PFSK-1 (cell line): ENCODE measurements around the gene EGR2.

ENCODE experiments used
- FOXP2 ChIP-seq: optimal IDR thresholded peaks from 2 replicates; pipeline ENCODE3; 2011; ENCODE audit warnings: borderline replicate concordance, control low read depth, inconsistent platforms; ENCODE audit not compliant: insufficient read depth; ENCODE audit errors: extremely low read length, extremely low read depth
- POLR2AphosphoS5 ChIP-seq: IDR thresholded peaks from 2 replicates; pipeline ENCODE4 v1.6.1; 2012; ENCODE audit warnings: low read depth, mild to moderate bottlenecking, control low read depth, low read length, moderate library complexity
- SIN3A ChIP-seq: IDR thresholded peaks from 2 replicates; pipeline ENCODE4 v1.6.1; 2012; ENCODE audit warnings: mild to moderate bottlenecking, low read length, moderate library complexity, borderline replicate concordance; ENCODE audit not compliant: insufficient read depth
- TAF1 ChIP-seq: IDR thresholded peaks from 2 replicates; pipeline ENCODE4 v1.6.1; 2012; ENCODE audit warnings: low read length, control low read depth, borderline replicate concordance; ENCODE audit not compliant: insufficient read depth
- TF ChIP-seq, protein P1 (sequence below), 2 experiments: IDR thresholded peaks; 2 replicates each; pipeline versions ENCODE4 v1.6.1 to v1.8.0; 2011 to 2012; ENCODE audit warnings: low read depth in 2 of 2, low read length in 2 of 2, control low read depth in 1 of 2, inconsistent platforms in 1 of 2, mild to moderate bottlenecking in 1 of 2, moderate library complexity in 1 of 2; ENCODE audit not compliant: insufficient read depth in 1 of 2

Gene EGR2

DNA sequence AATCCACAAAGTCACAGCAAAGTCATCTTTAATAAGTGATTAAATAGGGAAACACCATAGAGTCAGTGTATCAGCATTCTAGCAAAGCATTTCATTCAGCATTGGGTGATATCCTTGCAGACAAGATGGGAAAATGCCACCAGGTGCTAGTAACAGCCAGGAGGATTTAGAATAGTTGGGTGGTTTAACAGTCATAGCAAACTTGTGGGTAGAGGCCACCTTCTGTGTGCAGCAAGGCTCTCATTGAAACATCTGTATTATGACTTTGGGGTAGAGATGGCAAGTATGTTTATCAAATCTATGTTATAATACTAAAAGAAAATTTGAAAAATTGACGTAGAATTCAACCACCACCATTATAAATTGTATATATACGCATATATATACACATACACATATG is 38.0 kb downstream of the EGR2 start:
- TF ChIP-seq SIN3A (no peak), FOXP2 (no peak), POLR2AphosphoS5 (no peak), TAF1 (no peak)
- TF ChIP-seq, protein P1, sequence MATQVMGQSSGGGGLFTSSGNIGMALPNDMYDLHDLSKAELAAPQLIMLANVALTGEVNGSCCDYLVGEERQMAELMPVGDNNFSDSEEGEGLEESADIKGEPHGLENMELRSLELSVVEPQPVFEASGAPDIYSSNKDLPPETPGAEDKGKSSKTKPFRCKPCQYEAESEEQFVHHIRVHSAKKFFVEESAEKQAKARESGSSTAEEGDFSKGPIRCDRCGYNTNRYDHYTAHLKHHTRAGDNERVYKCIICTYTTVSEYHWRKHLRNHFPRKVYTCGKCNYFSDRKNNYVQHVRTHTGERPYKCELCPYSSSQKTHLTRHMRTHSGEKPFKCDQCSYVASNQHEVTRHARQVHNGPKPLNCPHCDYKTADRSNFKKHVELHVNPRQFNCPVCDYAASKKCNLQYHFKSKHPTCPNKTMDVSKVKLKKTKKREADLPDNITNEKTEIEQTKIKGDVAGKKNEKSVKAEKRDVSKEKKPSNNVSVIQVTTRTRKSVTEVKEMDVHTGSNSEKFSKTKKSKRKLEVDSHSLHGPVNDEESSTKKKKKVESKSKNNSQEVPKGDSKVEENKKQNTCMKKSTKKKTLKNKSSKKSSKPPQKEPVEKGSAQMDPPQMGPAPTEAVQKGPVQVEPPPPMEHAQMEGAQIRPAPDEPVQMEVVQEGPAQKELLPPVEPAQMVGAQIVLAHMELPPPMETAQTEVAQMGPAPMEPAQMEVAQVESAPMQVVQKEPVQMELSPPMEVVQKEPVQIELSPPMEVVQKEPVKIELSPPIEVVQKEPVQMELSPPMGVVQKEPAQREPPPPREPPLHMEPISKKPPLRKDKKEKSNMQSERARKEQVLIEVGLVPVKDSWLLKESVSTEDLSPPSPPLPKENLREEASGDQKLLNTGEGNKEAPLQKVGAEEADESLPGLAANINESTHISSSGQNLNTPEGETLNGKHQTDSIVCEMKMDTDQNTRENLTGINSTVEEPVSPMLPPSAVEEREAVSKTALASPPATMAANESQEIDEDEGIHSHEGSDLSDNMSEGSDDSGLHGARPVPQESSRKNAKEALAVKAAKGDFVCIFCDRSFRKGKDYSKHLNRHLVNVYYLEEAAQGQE (IDR thresholded peaks at IDR 0.05; ENCODE audit: insufficient read depth in 1 of 2, low read depth in 2 of 2, low read length in 2 of 2), result no peak

DNA sequence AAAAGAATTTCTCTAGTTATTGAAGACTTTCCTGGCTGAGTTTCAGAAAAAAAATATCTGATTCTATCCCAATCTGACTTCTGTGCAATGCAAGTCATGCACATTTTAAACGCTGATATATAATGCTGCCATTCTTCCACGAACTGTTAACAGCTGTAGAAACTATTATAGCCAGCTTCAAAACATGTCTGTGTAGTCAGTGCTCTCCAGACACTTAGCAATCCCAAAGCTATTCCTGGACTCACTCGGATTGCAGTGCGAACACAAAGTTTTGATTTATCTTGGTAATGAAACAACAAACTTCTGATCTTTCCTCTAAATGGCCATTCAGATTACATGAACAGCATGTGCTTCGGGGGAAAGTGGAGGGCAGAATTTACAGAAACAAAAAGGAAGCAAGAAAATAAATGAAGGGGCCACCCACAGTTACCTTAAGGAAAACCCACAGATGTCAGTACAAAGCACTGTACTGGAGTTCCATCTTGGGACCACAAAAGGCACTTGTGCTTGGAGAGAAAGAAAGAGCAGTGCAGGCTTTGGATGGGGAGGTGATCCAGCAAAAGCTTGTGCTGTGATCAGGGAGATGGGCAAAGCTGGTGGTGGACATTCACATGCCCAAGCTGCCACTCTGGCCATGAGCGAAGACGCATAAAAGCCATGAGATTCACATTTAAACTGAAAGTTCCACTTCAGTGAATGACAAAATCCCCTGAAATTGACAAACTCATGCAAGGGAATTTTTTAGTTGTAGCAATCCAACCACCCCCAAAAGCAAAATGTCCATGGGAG is 43.8 kb downstream of the EGR2 start:
- no peak for TF ChIP-seq TAF1
- no peak for TF ChIP-seq SIN3A
- TF ChIP-seq POLR2AphosphoS5, result no peak
- TF ChIP-seq FOXP2, result no peak
- TF ChIP-seq, protein P1 (IDR thresholded peaks at IDR 0.05; ENCODE audit: insufficient read depth in 1 of 2, low read depth in 2 of 2, low read length in 2 of 2), result no peak

- TF ChIP-seq TAF1 (no peak), SIN3A (no peak), POLR2AphosphoS5 (no peak), FOXP2 (no peak)
- TF ChIP-seq, protein P1 (IDR thresholded peaks at IDR 0.05; ENCODE audit: insufficient read depth in 1 of 2, low read depth in 2 of 2, low read length in 2 of 2), result no peak
Measured at GRCh38 chr10:62769574-62770242, 46.5 kb downstream of the EGR2 start.

- TF ChIP-seq FOXP2, result no peak
- TF ChIP-seq, protein P1 (IDR thresholded peaks at IDR 0.05; ENCODE audit: insufficient read depth in 1 of 2, low read depth in 2 of 2, low read length in 2 of 2), result no peak
- no peak for TF ChIP-seq POLR2AphosphoS5
- no peak for TF ChIP-seq TAF1
- TF ChIP-seq SIN3A, result no peak
Measured at GRCh38 chr10:62766386-62766785, 49.8 kb downstream of the EGR2 start.
